ENCODE measurements around the gene SLC17A1.

- TF ChIP-seq, protein P1, sequence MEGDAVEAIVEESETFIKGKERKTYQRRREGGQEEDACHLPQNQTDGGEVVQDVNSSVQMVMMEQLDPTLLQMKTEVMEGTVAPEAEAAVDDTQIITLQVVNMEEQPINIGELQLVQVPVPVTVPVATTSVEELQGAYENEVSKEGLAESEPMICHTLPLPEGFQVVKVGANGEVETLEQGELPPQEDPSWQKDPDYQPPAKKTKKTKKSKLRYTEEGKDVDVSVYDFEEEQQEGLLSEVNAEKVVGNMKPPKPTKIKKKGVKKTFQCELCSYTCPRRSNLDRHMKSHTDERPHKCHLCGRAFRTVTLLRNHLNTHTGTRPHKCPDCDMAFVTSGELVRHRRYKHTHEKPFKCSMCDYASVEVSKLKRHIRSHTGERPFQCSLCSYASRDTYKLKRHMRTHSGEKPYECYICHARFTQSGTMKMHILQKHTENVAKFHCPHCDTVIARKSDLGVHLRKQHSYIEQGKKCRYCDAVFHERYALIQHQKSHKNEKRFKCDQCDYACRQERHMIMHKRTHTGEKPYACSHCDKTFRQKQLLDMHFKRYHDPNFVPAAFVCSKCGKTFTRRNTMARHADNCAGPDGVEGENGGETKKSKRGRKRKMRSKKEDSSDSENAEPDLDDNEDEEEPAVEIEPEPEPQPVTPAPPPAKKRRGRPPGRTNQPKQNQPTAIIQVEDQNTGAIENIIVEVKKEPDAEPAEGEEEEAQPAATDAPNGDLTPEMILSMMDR (conservative IDR thresholded peaks at IDR 0.05; ENCODE audit: low read depth, low read length) = no peak
- TF ChIP-seq MXI1 (IDR thresholded peaks at IDR 0.05; ENCODE audit: borderline replicate concordance, low read depth, low read length) (no peak), RFX5 (IDR thresholded peaks at IDR 0.05; ENCODE audit: low read depth, low read length) (no peak), CHD1 (IDR thresholded peaks at IDR 0.05; ENCODE audit: low read depth, low read length) (no peak), POLR2A (IDR thresholded peaks at IDR 0.05; ENCODE audit: low read depth, low read length) (no peak), RAD21 (IDR thresholded peaks at IDR 0.05; ENCODE audit: low read length) (no peak), BHLHE40 (IDR thresholded peaks at IDR 0.05; ENCODE audit: low read depth, low read length) (no peak), NFE2L2 (IDR thresholded peaks at IDR 0.05; ENCODE audit: low read depth, low read length) (no peak), USF2 (IDR thresholded peaks at IDR 0.05; ENCODE audit: low read depth, low read length) (no peak), CEBPB (IDR thresholded peaks at IDR 0.05; ENCODE audit: low read depth, low read length) (no peak), ELK1 (IDR thresholded peaks at IDR 0.05; ENCODE audit: borderline replicate concordance, low read depth, low read length) (no peak)
Observed at GRCh38 chr6:25829375-25829774, 2.5 kb downstream of the SLC17A1 start.
